ENCODE data around the gene CHCHD5. TPM values are rescaled to one million over a fixed set of nuclear protein-coding genes. Genes with fewer than 3 reads are reported as not detected.
"Not testable (repeated sequence)": the region's sequence is repeated elsewhere in the genome, so short reads cannot be mapped to it uniquely, and the experiment has no call there.

Gene CHCHD5
- total RNA-seq, 1 experiment from 2014 or later, result 37.1 TPM

DNA sequence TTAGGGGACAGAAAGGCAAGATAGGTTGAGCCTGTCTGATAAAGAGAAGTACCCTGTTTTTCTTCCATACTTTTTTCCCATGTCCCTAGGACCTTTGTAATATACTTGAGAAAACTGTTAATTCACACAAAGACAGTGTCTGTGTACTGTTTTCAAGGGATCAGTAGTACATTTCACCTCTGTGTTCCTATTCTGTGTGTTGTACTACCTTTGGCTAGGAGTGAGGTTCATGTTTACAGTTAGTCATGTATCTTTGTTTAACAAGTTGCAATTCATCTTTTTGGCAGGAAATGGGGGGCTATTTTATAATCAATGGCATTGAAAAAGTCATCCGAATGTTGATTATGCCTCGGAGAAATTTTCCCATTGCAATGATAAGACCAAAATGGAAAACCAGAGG lies 35.4 kb upstream of the CHCHD5 start:
- Histone ChIP-seq H3K4me1 (ENCODE audit: insufficient read depth, low read length, poor library complexity, severe bottlenecking) (peaks cover 10% of the 10 kb centered on the region), H3K9me3 (ENCODE audit: low read depth, low read length, poor library complexity, severe bottlenecking) (no peaks in the 10 kb centered on the region), H3K36me3 (ENCODE audit: insufficient read depth, low read length, poor library complexity, severe bottlenecking) (peaks cover 69% of the 10 kb centered on the region), H3K4me3 (ENCODE audit: low read depth, low read length, poor library complexity, severe bottlenecking) (no peak overlapping the region), H3K27me3 (replicated peaks; ENCODE audit: insufficient read depth, low read depth, low read length, poor library complexity) (no peaks in the 10 kb centered on the region), H3K27ac (ENCODE audit: low read depth, low read length, poor library complexity, severe bottlenecking) (no peak overlapping the region)
- no peak for DNase-seq (ENCODE audit: low spot score)
- intact Hi-C loops (cut with micrococcal nuclease; ENCODE audit: unreplicated experiment), result no loop called here
- no TSS peak for BruUV-seq (replicated peaks)
- CTCF ChIA-PET, result no interaction called here
- no peak for TF ChIP-seq EZH2 (IDR thresholded peaks at IDR 0.05; ENCODE audit: borderline replicate concordance, low read depth, low read length, poor library complexity, severe bottlenecking)
- TF ChIP-seq, protein P1, sequence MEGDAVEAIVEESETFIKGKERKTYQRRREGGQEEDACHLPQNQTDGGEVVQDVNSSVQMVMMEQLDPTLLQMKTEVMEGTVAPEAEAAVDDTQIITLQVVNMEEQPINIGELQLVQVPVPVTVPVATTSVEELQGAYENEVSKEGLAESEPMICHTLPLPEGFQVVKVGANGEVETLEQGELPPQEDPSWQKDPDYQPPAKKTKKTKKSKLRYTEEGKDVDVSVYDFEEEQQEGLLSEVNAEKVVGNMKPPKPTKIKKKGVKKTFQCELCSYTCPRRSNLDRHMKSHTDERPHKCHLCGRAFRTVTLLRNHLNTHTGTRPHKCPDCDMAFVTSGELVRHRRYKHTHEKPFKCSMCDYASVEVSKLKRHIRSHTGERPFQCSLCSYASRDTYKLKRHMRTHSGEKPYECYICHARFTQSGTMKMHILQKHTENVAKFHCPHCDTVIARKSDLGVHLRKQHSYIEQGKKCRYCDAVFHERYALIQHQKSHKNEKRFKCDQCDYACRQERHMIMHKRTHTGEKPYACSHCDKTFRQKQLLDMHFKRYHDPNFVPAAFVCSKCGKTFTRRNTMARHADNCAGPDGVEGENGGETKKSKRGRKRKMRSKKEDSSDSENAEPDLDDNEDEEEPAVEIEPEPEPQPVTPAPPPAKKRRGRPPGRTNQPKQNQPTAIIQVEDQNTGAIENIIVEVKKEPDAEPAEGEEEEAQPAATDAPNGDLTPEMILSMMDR (conservative IDR thresholded peaks at IDR 0.05; ENCODE audit: low read depth, low read length), result no peak
- POLR2A ChIA-PET (ENCODE audit: low non-redundant PET), result no interaction called here

DNA sequence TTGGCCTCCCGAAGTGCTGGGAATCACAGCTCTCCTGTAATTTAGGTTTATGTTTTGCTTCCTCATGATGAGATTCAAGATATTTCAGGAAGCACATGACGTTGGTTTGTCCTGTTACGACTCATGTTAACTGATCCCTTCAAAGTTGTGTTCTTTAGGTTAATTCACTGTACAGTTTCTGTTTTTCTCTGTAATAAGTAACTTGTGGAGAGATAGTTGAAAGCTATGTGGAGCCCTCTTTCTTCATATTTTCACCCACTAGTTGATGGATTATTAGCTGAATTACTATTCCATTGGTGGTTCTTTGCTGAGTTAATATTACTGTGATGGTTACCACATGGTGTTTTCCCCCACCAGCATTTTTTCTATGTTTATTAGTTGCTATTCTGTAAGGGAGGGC lies 18.3 kb upstream of the CHCHD5 start:
- H3K4me3 ChIP-seq (ENCODE audit: low read depth, low read length, poor library complexity, severe bottlenecking), result no peak overlapping the region
- no peak overlapping the region for H3K27ac ChIP-seq (ENCODE audit: low read depth, low read length, poor library complexity, severe bottlenecking)
- no TSS peak for BruUV-seq (replicated peaks)
- POLR2A ChIA-PET (ENCODE audit: low non-redundant PET), result no interaction called here
- TF ChIP-seq, protein P1 (conservative IDR thresholded peaks at IDR 0.05; ENCODE audit: low read depth, low read length), result no peak
- no peak for TF ChIP-seq EZH2 (IDR thresholded peaks at IDR 0.05; ENCODE audit: borderline replicate concordance, low read depth, low read length, poor library complexity, severe bottlenecking)
- no peak for DNase-seq (ENCODE audit: low spot score)
- H3K9me3 ChIP-seq (ENCODE audit: low read depth, low read length, poor library complexity, severe bottlenecking), result no peaks in the 10 kb centered on the region
- peaks cover 93% of the 10 kb centered on the region for H3K36me3 ChIP-seq (ENCODE audit: insufficient read depth, low read length, poor library complexity, severe bottlenecking)
- CTCF ChIA-PET, result no interaction called here
- no peaks in the 10 kb centered on the region for H3K4me1 ChIP-seq (ENCODE audit: insufficient read depth, low read length, poor library complexity, severe bottlenecking)
- no peaks in the 10 kb centered on the region for H3K27me3 ChIP-seq (replicated peaks; ENCODE audit: insufficient read depth, low read depth, low read length, poor library complexity)
- intact Hi-C loops (cut with micrococcal nuclease; ENCODE audit: unreplicated experiment), result no loop called here

DNA sequence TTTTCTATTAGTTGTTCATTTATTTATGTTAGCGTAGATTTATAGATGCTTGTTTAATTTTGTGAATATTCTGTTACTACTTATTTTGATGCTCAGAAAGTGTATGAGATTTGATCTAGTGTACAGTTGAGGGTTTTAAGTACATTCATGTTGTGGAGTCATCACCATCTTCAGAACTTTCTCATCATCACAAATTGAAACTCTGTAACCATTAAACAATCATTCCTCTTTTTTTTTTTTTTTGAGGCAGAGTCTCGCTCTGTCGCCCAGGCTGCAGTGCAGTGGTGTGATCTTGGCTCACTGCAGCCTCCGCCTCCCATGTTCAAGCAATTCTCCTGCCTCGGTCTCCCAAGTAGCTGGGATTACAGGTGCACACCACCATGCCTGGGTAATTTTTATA lies 17.9 kb upstream of the CHCHD5 start:
- POLR2A ChIA-PET (ENCODE audit: low non-redundant PET); intact Hi-C loops (cut with micrococcal nuclease; ENCODE audit: unreplicated experiment); H3K9me3 ChIP-seq (ENCODE audit: low read depth, low read length, poor library complexity, severe bottlenecking); CTCF ChIA-PET; H3K4me1 ChIP-seq (ENCODE audit: insufficient read depth, low read length, poor library complexity, severe bottlenecking); BruUV-seq (replicated peaks); H3K27me3 ChIP-seq (replicated peaks; ENCODE audit: insufficient read depth, low read depth, low read length, poor library complexity); H3K27ac ChIP-seq (ENCODE audit: low read depth, low read length, poor library complexity, severe bottlenecking); H3K4me3 ChIP-seq (ENCODE audit: low read depth, low read length, poor library complexity, severe bottlenecking); DNase-seq (ENCODE audit: low spot score): not testable (repeated sequence)
- peaks cover 93% of the 10 kb centered on the region for H3K36me3 ChIP-seq (ENCODE audit: insufficient read depth, low read length, poor library complexity, severe bottlenecking)

DNA sequence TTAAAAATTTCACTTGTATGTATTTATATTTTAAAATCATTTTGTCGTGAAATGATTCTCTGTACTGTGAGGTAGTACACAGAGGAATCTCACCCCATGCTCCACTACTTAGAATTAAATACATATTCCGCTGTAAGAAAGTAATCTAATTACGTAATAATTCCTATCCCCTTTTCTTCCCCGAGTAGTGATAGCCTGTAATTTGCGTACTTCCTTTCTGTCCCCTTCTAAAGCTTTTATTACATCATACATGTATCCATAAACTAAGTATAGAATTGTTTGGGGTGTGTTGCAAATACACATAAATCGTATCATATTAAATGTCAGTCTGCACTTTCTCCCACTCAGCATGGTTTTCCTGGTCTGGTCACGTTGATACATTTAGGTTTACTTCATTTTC lies 12.4 kb upstream of the CHCHD5 start:
- H3K4me3 ChIP-seq (ENCODE audit: low read depth, low read length, poor library complexity, severe bottlenecking), result no peak overlapping the region
- DNase-seq (ENCODE audit: low spot score), result peak; percentile 53
- CTCF ChIA-PET, result no interaction called here
- TF ChIP-seq, protein P1 (conservative IDR thresholded peaks at IDR 0.05; ENCODE audit: low read depth, low read length), result no peak
- TF ChIP-seq EZH2 (IDR thresholded peaks at IDR 0.05; ENCODE audit: borderline replicate concordance, low read depth, low read length, poor library complexity, severe bottlenecking), result no peak
- H3K27ac ChIP-seq (ENCODE audit: low read depth, low read length, poor library complexity, severe bottlenecking), result peak overlapping the region; percentile 83
- POLR2A ChIA-PET (ENCODE audit: low non-redundant PET), result interaction anchor here (0.5 kb wide), 1 partner anchor 541 kb away, joined by 3 read pairs; no protein-coding TSS in a partner anchor
- H3K27me3 ChIP-seq (replicated peaks; ENCODE audit: insufficient read depth, low read depth, low read length, poor library complexity), result no peaks in the 10 kb centered on the region
- intact Hi-C loops (cut with micrococcal nuclease; ENCODE audit: unreplicated experiment), result no loop called here
- H3K36me3 ChIP-seq (ENCODE audit: insufficient read depth, low read length, poor library complexity, severe bottlenecking), result peaks cover 97% of the 10 kb centered on the region
- H3K9me3 ChIP-seq (ENCODE audit: low read depth, low read length, poor library complexity, severe bottlenecking), result no peaks in the 10 kb centered on the region
- peaks cover 15% of the 10 kb centered on the region for H3K4me1 ChIP-seq (ENCODE audit: insufficient read depth, low read length, poor library complexity, severe bottlenecking)
- BruUV-seq (replicated peaks), result no TSS peak
